ENCODE results near the gene ASRGL1.
A peak's percentile ranks its signal among the peaks of the same experiment; 100 is the strongest.

The ASRGL1 gene

GRCh38 chr11:62394825-62395538 is 57.7 kb downstream of the ASRGL1 start:
- Histone ChIP-seq H3K9ac (ENCODE audit: low read depth, low read length) (no peak overlapping the region), H3K4me1 (ENCODE audit: insufficient read depth, low read length) (peaks cover 16% of the 10 kb centered on the region; the same call in 1 of the 2 replicates), H3K27ac (ENCODE audit: low read depth, low read length) (no peak overlapping the region), H3K4me3 (ENCODE audit: low read length) (peak overlapping the region; percentile 39), H3K36me3 (ENCODE audit: insufficient read depth, low read length) (no peaks in the 10 kb centered on the region), H3K27me3 (ENCODE audit: insufficient read depth, low read length) (no peaks in the 10 kb centered on the region), H3K9me3 (ENCODE audit: insufficient read depth, low read depth, low read length) (no peaks in the 10 kb centered on the region)
- WGBS = 18% methylated on average over 14 of the region's 14 CpGs

GRCh38 chr11:62395885-62396551 is 58.8 kb downstream of the ASRGL1 start:
- Histone ChIP-seq H3K27ac (ENCODE audit: low read depth, low read length) (no peak overlapping the region), H3K27me3 (ENCODE audit: insufficient read depth, low read length) (no peaks in the 10 kb centered on the region), H3K9me3 (ENCODE audit: insufficient read depth, low read depth, low read length) (no peaks in the 10 kb centered on the region), H3K9ac (ENCODE audit: low read depth, low read length) (no peak overlapping the region), H3K4me1 (ENCODE audit: insufficient read depth, low read length) (peaks cover 16% of the 10 kb centered on the region; the same call in 1 of the 2 replicates), H3K36me3 (ENCODE audit: insufficient read depth, low read length) (no peaks in the 10 kb centered on the region), H3K4me3 (ENCODE audit: low read length) (no peak overlapping the region)
- 92% methylated on average over 8 of the region's 10 CpGs for WGBS

- no peak overlapping the region for H3K27ac ChIP-seq (ENCODE audit: low read depth, low read length)
- no peak overlapping the region for H3K4me3 ChIP-seq (ENCODE audit: low read length)
- H3K27me3 ChIP-seq (ENCODE audit: insufficient read depth, low read length) = no peaks in the 10 kb centered on the region
- no peak overlapping the region for H3K9ac ChIP-seq (ENCODE audit: low read depth, low read length)
- H3K4me1 ChIP-seq (ENCODE audit: insufficient read depth, low read length) = peaks cover 23% of the 10 kb centered on the region; the same call in 1 of the 2 replicates
- no peaks in the 10 kb centered on the region for H3K9me3 ChIP-seq (ENCODE audit: insufficient read depth, low read depth, low read length)
- H3K36me3 ChIP-seq (ENCODE audit: insufficient read depth, low read length) = no peaks in the 10 kb centered on the region
- 64% methylated on average over 22 of the region's 22 CpGs for whole genome bisulfite sequencing
These were observed 61.1 kb downstream of the ASRGL1 start for GRCh38 chr11:62398011-62398994.

GRCh38 chr11:62399172-62399877 is 62.1 kb downstream of the ASRGL1 start:
- peaks cover 23% of the 10 kb centered on the region; the same call in 1 of the 2 replicates for H3K4me1 ChIP-seq (ENCODE audit: insufficient read depth, low read length)

GRCh38 chr11:62399878-62400266 is 62.6 kb downstream of the ASRGL1 start:
- no peaks in the 10 kb centered on the region for H3K36me3 ChIP-seq (ENCODE audit: insufficient read depth, low read length)
- no peak overlapping the region for H3K4me3 ChIP-seq (ENCODE audit: low read length)
- no peaks in the 10 kb centered on the region for H3K27me3 ChIP-seq (ENCODE audit: insufficient read depth, low read length)
- H3K9me3 ChIP-seq (ENCODE audit: insufficient read depth, low read depth, low read length) = no peaks in the 10 kb centered on the region
- 74% methylated on average over 7 of the region's 7 CpGs for WGBS
- no peak overlapping the region for H3K27ac ChIP-seq (ENCODE audit: low read depth, low read length)
- peaks cover 23% of the 10 kb centered on the region; the same call in 1 of the 2 replicates for H3K4me1 ChIP-seq (ENCODE audit: insufficient read depth, low read length)
- H3K9ac ChIP-seq (ENCODE audit: low read depth, low read length) = no peak overlapping the region

More at GRCh38 chr11:62399172-62399877, 62.1 kb downstream of the ASRGL1 start:
- Histone ChIP-seq H3K36me3 (ENCODE audit: insufficient read depth, low read length) (no peaks in the 10 kb centered on the region), H3K27ac (ENCODE audit: low read depth, low read length) (no peak overlapping the region), H3K27me3 (ENCODE audit: insufficient read depth, low read length) (no peaks in the 10 kb centered on the region), H3K4me3 (ENCODE audit: low read length) (no peak overlapping the region), H3K9me3 (ENCODE audit: insufficient read depth, low read depth, low read length) (no peaks in the 10 kb centered on the region), H3K9ac (ENCODE audit: low read depth, low read length) (no peak overlapping the region)
- 84% methylated on average over 10 of the region's 10 CpGs for WGBS

GRCh38 chr11:62400281-62400680 is 63.0 kb downstream of the ASRGL1 start:
- WGBS = 98% methylated on average over 6 of the region's 6 CpGs

GRCh38 chr11:62400760-62401159 is 63.5 kb downstream of the ASRGL1 start:
- Histone ChIP-seq H3K36me3 (ENCODE audit: insufficient read depth, low read length) (no peaks in the 10 kb centered on the region), H3K4me1 (ENCODE audit: insufficient read depth, low read length) (peaks cover 19% of the 10 kb centered on the region; the same call in 1 of the 2 replicates), H3K9ac (ENCODE audit: low read depth, low read length) (no peak overlapping the region), H3K27ac (ENCODE audit: low read depth, low read length) (no peak overlapping the region), H3K4me3 (ENCODE audit: low read length) (no peak overlapping the region), H3K9me3 (ENCODE audit: insufficient read depth, low read depth, low read length) (no peaks in the 10 kb centered on the region), H3K27me3 (ENCODE audit: insufficient read depth, low read length) (no peaks in the 10 kb centered on the region)
- 92% methylated on average over 9 of the region's 9 CpGs for WGBS

More at GRCh38 chr11:62400281-62400680, 63.0 kb downstream of the ASRGL1 start:
- Histone ChIP-seq H3K27me3 (ENCODE audit: insufficient read depth, low read length) (no peaks in the 10 kb centered on the region), H3K4me1 (ENCODE audit: insufficient read depth, low read length) (peaks cover 22% of the 10 kb centered on the region; the same call in 1 of the 2 replicates), H3K9me3 (ENCODE audit: insufficient read depth, low read depth, low read length) (no peaks in the 10 kb centered on the region), H3K36me3 (ENCODE audit: insufficient read depth, low read length) (no peaks in the 10 kb centered on the region), H3K9ac (ENCODE audit: low read depth, low read length) (no peak overlapping the region), H3K4me3 (ENCODE audit: low read length) (no peak overlapping the region), H3K27ac (ENCODE audit: low read depth, low read length) (no peak overlapping the region)

GRCh38 chr11:62401356-62401755 is 64.1 kb downstream of the ASRGL1 start:
- 89% methylated on average over 5 of the region's 5 CpGs for WGBS
- Histone ChIP-seq H3K27ac (ENCODE audit: low read depth, low read length) (no peak overlapping the region), H3K4me1 (ENCODE audit: insufficient read depth, low read length) (peaks cover 19% of the 10 kb centered on the region; the same call in 1 of the 2 replicates)

GRCh38 chr11:62401811-62402210 is 64.6 kb downstream of the ASRGL1 start:
- H3K27ac ChIP-seq (ENCODE audit: low read depth, low read length) = no peak overlapping the region
- H3K4me3 ChIP-seq (ENCODE audit: low read length) = no peak overlapping the region
- H3K9me3 ChIP-seq (ENCODE audit: insufficient read depth, low read depth, low read length) = no peaks in the 10 kb centered on the region
- 81% methylated on average over 7 of the region's 7 CpGs for WGBS
- H3K4me1 ChIP-seq (ENCODE audit: insufficient read depth, low read length) = peaks cover 19% of the 10 kb centered on the region; the same call in 1 of the 2 replicates
- no peaks in the 10 kb centered on the region for H3K36me3 ChIP-seq (ENCODE audit: insufficient read depth, low read length)
- no peaks in the 10 kb centered on the region for H3K27me3 ChIP-seq (ENCODE audit: insufficient read depth, low read length)
- no peak overlapping the region for H3K9ac ChIP-seq (ENCODE audit: low read depth, low read length)

More at GRCh38 chr11:62401356-62401755, 64.1 kb downstream of the ASRGL1 start:
- no peaks in the 10 kb centered on the region for H3K27me3 ChIP-seq (ENCODE audit: insufficient read depth, low read length)
- H3K4me3 ChIP-seq (ENCODE audit: low read length) = no peak overlapping the region
- H3K9ac ChIP-seq (ENCODE audit: low read depth, low read length) = no peak overlapping the region
- H3K9me3 ChIP-seq (ENCODE audit: insufficient read depth, low read depth, low read length) = no peaks in the 10 kb centered on the region
- H3K36me3 ChIP-seq (ENCODE audit: insufficient read depth, low read length) = no peaks in the 10 kb centered on the region

- Histone ChIP-seq H3K27me3 (ENCODE audit: insufficient read depth, low read length) (no peaks in the 10 kb centered on the region), H3K27ac (ENCODE audit: low read depth, low read length) (no peak overlapping the region), H3K36me3 (ENCODE audit: insufficient read depth, low read length) (no peaks in the 10 kb centered on the region), H3K9me3 (ENCODE audit: insufficient read depth, low read depth, low read length) (no peaks in the 10 kb centered on the region), H3K4me1 (ENCODE audit: insufficient read depth, low read length) (peaks cover 19% of the 10 kb centered on the region; the same call in 1 of the 2 replicates), H3K4me3 (ENCODE audit: low read length) (no peak overlapping the region), H3K9ac (ENCODE audit: low read depth, low read length) (no peak overlapping the region)
- 77% methylated on average over 14 of the region's 15 CpGs for WGBS
These were observed 65.1 kb downstream of the ASRGL1 start for GRCh38 chr11:62402226-62402959.
